AG04450 (cell line): ENCODE measurements around the gene LRP1B. TPM values are rescaled to one million over a fixed set of nuclear protein-coding genes. Genes with fewer than 3 reads are reported as not detected.

Experiments used
- CTCF ChIA-PET: fragments of 300-600, 350-600 bp; formaldehyde crosslinking; extraction: SDS; loops from one replicate; lab custom pipeline; 2022; ENCODE audit warnings: antibody characterized with exemption, inconsistent platforms; lab: Charles Lee
- POLR2A ChIA-PET: fragments of 350-600 bp; formaldehyde crosslinking; extraction: SDS; loops from one replicate; lab custom pipeline; 2021; ENCODE audit warnings: antibody characterized with exemption, inconsistent platforms; lab: Yijun Ruan, JAX
- DNase-seq: peaks from one replicate; pipeline ENCODE4 v3.0.0-alpha.2; 2011; ENCODE audit warnings: low read depth, low spot score
- H3K27ac ChIP-seq: one replicate; pipeline ENCODE4 v1.5.1; 2012; ENCODE audit warnings: low read depth, low read length, control low read depth
- H3K27me3 ChIP-seq: one replicate; pipeline ENCODE4 v1.6.0; 2012; ENCODE audit warnings: low read length; ENCODE audit not compliant: control insufficient read depth, insufficient read depth
- H3K4me3 ChIP-seq: 2 replicates; pipeline ENCODE4 v1.5.1; 2011; ENCODE audit warnings: mild to moderate bottlenecking, low read depth, low read length, control low read depth
- H3K9me3 ChIP-seq: 2 replicates; pipeline ENCODE4 v1.5.1; 2012; ENCODE audit warnings: low read length; ENCODE audit not compliant: control insufficient read depth, insufficient read depth
- CTCF ChIP-seq: IDR thresholded peaks from 2 replicates; pipeline ENCODE4 v1.5.1; 2011; ENCODE audit warnings: low read depth, low read length, control low read depth, inconsistent platforms
- polyA plus RNA-seq: library from polyadenylated mRNA; depleted of rRNA; stranded (reverse); fragments of >200 nt; gene quantifications from 2 replicates; pipeline ENCODE4 v1.2.3, GENCODE V29; 2011

LRP1B gene
- polyA plus RNA-seq, 1 experiment = 0.15 TPM

GRCh38 chr2:140893685-140894084, 1237.1 kb downstream of the LRP1B start:
- peak; percentile 53 for DNase-seq
- TF ChIP-seq CTCF = no peak
- H3K9me3 ChIP-seq = no peaks in the 10 kb centered on the region
- no peaks in the 10 kb centered on the region for H3K27me3 ChIP-seq
- ChIA-PET POLR2A (no interaction called here), CTCF (no interaction called here)
- H3K4me3 ChIP-seq = no peak overlapping the region
- H3K27ac ChIP-seq = no peak overlapping the region

DNA sequence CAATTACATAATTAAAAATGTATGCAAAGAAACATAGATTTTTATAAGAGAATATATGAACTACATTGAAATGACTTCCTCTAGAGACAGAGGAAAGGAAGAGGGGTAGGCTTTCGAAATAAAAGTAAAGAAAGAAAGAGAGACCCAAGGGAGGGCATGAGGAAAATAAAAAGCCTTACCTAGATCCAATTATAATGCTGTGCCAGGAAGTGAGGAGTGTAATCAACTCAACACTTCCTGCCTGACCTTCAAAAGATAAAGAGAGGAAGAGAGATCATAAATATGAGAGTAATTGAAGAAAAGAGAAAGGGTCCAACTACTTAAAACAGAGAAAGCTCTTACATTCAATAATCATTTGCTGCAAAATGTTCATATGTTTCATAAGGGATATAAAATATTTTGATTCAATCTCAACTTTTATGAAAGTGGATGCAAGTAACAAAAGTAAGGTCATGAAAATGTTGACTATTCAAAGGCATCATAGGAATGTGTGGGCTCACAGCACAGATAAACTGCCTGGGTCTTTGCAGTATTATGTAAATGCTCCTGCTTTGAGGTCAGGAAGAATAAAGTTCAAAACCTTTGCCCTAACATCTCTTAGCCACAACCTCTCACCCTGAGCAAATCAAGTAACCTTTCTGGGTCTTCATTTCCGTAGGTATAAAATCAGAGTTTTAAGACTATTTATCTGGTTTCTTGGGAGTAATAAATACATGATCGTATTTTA, 1237.7 kb downstream of the LRP1B start:
- Histone ChIP-seq H3K4me3 (no peak overlapping the region), H3K27ac (no peak overlapping the region), H3K27me3 (no peaks in the 10 kb centered on the region), H3K9me3 (no peaks in the 10 kb centered on the region)
- POLR2A ChIA-PET = no interaction called here
- CTCF ChIA-PET = interaction anchor here (1.4 kb wide), 1 partner anchor 51 kb away, joined by 4 read pairs; no protein-coding TSS in a partner anchor
- no peak for DNase-seq
- TF ChIP-seq CTCF = no peak

- no peaks in the 10 kb centered on the region for H3K27me3 ChIP-seq
- no peak overlapping the region for H3K27ac ChIP-seq
- no peaks in the 10 kb centered on the region for H3K9me3 ChIP-seq
- no peak for DNase-seq
- H3K4me3 ChIP-seq = no peak overlapping the region
- ChIA-PET POLR2A (no interaction called here), CTCF (interaction anchor here (1.4 kb wide), 1 partner anchor 52 kb away, joined by 4 read pairs; no protein-coding TSS in a partner anchor)
- no peak for TF ChIP-seq CTCF
These were observed 1238.4 kb downstream of the LRP1B start for GRCh38 chr2:140892436-140892835.

DNA sequence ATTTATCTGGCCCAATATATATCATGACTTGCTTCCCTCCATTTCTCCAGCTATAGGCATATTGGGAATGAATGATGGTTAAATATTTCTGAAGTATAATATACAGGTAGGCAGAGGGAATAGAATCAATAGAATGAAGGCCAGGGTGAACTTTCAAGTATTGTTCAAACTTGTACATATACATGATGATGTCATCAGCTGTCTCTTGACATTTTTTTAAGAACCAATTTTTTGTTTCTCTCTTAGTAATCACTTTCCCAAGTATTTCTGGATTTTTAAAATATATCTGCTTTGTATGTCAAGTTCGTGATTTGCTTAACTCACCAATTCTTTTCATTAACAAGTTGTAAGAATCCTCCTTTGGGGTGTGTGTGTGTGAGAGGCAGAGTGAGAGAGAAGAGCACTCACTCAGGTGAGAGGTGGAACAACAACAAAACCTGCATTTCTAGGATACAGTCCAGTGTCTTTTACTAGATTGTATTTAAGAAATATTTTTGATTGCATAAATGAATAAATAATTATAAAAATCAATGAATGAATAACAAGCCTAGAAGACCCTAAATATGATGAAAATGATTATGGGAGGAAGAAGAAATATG, 1239.1 kb downstream of the LRP1B start:
- CTCF ChIA-PET = interaction anchor here (1.4 kb wide), 1 partner anchor 53 kb away, joined by 4 read pairs; no protein-coding TSS in a partner anchor
- no peaks in the 10 kb centered on the region for H3K9me3 ChIP-seq
- no peak for DNase-seq

More for the DNA sequence above, 1239.1 kb downstream of the LRP1B start:
- POLR2A ChIA-PET = no interaction called here
- peak; percentile 16; the same call in 1 of the 2 replicates for TF ChIP-seq CTCF
- no peaks in the 10 kb centered on the region for H3K27me3 ChIP-seq
- no peak overlapping the region for H3K27ac ChIP-seq
- H3K4me3 ChIP-seq = no peak overlapping the region
